ENCODE measurements around the gene PLSCR1. TPM values are rescaled to one million over a fixed set of nuclear protein-coding genes. Genes with fewer than 3 reads are reported as not detected.

The PLSCR1 gene, protein sequence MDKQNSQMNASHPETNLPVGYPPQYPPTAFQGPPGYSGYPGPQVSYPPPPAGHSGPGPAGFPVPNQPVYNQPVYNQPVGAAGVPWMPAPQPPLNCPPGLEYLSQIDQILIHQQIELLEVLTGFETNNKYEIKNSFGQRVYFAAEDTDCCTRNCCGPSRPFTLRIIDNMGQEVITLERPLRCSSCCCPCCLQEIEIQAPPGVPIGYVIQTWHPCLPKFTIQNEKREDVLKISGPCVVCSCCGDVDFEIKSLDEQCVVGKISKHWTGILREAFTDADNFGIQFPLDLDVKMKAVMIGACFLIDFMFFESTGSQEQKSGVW
- 45.1 to 55.0 TPM (median 45.7 TPM) in 5 replicates for total RNA-seq (2022; extraction: Qiagen RNA extraction; ENCODE audit: low read depth)

DNA sequence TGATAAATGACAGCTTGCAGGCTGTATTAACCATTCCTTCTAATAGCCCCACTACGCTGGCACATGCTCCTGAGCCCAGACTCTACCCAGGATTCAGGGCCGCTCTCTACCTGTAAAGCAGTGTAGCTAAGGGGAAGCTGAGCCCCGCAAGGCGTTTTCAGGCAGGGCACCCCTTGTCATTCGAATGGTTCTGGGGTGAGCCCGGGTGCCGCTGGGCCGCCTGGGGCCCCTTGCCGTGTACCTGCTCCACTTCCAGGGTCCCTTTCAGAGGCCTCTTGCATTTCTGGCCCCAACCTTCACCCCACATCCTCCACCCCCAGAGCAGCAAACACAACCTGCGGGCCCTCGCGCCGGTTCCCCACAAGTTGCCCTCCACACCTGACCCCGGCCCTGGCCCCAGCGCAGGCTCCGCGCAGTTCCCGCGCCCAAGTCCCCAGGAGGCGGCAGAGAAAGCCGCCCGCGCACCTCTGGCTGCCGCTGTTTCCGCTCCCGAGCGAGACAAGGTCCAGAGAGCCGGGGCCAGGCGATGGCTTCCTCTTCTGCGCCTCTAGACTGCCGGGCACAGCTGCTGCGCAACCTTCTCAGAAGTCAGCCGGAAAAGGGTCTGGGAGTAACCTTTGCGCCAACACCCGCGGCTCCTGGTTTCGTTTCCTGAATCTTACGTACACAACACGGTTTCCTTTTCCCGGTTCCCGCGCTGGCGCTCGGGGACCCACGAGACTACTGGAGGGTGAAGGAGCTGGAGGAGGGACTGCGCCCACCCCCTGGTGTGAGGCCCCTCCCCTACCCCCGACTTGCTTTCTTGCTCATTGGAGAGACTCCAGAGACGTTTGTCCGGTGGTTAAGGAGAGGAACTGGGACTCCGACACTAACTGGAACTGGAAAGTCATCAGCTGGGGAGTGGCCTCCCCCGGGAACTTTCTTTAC lies at the start of gene PLSCR1:
PLSCR1 (minus strand) TSS at position 606 of the 927 bp plus-strand sequence. CDS start 8,055 bp downstream, outside the sequence.

DNA sequence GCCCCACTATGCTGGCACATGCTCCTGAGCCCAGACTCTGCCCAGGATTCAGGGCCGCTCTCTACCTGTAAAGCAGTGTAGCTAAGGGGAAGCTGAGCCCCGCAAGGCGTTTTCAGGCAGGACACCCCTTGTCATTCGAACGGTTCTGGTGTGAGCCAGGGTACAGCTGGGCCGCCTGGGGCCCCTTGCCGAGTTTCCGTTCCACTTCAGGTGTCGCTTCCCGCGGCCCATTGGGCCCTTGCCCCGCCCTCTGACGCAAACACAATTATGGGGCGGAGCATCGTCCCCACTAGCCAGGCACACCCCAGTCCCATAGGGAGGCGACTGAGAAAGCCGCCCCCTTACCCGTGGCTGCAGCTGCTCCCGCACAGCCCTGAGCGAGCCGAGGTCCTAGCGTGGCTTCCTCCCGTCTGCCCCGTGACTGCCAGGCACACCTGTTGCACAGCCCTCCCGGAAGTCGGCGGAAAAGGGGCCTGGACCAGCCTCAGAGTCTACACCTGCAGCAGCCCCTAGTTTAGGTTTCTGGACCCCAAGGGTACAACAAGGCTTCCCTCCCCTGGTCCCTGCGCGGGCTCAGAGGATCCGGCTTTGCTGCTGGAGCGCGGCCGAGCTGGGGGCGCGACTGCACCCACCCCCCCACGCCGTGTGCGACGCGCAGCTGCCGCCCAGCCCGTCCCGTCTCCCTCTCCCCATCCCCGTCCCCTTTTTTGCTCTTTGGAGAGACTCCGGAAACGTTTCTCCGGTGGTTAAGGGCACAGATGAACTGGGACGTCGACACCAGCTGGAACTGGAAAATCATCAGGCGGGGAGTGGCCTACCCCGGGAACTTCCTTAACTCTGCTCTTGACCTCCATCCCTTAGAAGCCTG lies 75.0 kb downstream of the PLSCR1 start, which contains the start of gene PLSCR2:
PLSCR2 (minus strand) TSS at position 412 of the 868 bp plus-strand sequence. CDS start 9,657 bp downstream, outside the sequence.

Other genes with a start within 250 kb of the PLSCR1 start
- 0.21 TPM in 1 of 5 replicates, not detected in the others for gene PLSCR2, start 75.0 kb downstream of the PLSCR1 start, total RNA-seq (2022; extraction: Qiagen RNA extraction; ENCODE audit: low read depth)
- gene PLSCR5, start 60.7 kb upstream of the PLSCR1 start, total RNA-seq (2022; extraction: Qiagen RNA extraction; ENCODE audit: low read depth) = not detected in 5 replicates